ENCODE data around the gene CCDC87.
"Not testable (repeated sequence)": the region's sequence is repeated elsewhere in the genome, so short reads cannot be mapped to it uniquely, and the experiment has no call there.

The CCDC87 gene

DNA sequence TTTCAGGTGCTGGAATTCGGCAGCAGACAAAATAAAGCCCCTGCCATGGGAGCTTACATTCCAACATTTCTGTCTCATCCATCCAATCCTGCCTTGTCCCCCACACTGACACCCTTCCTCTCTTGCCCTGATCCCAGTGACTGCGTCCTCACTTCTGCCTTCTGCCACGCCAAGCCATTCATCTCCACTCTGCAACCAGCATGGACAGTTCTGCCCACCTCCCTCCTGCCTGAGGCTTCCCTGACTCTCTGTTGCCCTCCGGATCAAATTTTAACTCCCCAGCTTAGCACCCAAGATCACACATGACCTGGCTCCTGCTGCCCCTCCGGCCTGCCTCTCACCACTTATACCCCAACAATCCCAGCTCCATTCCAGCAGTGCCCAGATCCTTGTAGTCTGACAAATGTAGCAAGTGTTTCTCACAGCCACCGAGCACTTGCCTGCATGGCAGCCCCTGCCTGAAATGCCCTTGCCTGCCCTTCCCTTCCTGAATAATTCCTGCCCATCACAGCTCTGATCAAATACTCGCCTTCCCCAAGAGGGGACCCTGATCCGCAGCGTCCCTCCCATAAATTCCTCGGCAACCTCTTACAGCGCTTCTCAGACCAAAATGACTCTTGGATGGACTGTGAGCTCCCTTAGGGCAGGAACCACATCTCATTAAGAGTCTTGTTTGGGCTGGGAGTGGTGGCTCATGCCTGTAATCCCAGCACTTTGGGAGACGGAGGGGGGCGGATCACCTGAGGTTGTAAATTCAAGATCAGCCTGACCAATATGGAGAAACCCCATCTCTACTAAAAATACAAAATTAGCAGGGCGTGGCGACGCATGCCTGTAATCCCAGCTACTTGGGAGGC lies 43.9 kb downstream of the CCDC87 start:
- DNase-seq, result no peak

GRCh38 chr11:66548041-66548440 lies 44.8 kb downstream of the CCDC87 start:
- no peak for DNase-seq

- no peak for DNase-seq
These were observed 45.2 kb downstream of the CCDC87 start for GRCh38 chr11:66547662-66548009.

DNA sequence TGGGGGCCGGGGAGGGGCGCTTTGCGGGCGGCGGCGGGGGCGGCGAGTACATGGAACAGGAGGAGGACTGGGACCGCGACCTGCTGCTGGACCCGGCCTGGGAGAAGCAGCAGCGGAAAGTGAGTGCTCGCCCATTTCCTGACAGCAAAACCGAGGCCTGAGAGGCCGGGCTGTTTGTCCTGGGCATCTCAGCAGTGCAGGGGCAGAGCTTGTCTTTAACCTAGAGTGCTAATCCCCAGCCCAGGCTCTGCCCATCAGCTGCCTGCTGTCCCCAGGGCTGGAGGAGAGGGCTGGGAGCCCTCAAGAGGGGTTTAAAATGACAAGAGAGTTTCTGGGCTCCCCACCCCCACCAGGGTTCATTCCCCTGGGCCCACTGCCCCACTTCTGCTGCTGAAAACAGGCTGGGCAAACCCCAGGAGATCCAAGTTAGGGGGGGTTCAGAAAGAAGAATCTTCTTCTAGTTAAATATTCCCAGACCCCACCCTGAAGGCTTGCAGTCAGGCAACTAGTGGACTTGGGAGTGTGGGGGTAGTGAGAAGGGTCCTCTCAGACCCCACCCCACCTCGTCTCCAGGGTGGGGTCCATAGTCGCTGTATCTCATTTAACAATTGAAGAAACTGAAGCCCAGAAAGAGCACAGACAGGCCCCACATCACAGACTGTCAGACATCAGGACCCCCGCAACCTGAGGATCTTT lies 45.7 kb downstream of the CCDC87 start:
- no peak for DNase-seq

GRCh38 chr11:66546368-66546965 lies 46.4 kb downstream of the CCDC87 start, which contains the start of gene ACTN3:
Gene ACTN3 (plus strand): TSS chr11:66546903. CDS start chr11:66546938, 35 bp downstream.
- DNase-seq, result no peak

DNA sequence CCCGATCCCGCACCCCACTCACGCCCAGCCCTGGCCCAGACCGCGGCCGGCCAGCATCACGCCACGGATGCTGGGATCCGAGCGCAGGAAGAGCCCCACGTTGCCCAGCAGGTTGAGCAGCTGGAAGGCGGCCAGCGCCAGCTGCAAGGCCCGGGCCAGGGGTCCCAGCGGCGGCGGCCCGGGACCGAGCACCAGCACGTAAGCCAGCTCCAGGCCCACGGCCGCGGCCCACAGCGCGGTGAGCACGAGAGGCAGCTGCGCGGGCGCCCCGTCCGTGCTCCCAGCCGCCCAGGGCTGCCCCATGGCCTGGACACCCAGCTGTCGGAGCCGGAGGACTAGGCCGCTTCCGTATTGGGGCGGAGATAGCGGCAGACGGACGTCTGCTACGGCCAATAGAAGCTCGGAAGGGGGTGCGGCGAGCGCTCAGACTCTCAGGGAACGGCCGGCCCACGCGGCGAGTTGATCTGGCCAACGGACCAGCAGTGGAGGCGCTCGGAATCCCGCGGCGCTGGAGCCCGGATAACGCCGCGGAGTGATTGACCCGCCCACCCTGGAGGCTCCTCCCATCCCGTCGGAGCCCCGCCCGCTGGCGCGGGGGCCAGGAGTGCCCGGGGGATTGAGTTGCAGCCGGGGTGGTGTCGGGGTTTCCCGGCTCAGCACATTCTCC lies 47.0 kb downstream of the CCDC87 start, which contains the start of gene ZDHHC24:
Gene ZDHHC24 (minus strand): TSS at position 348 of the 667 bp plus-strand sequence. CDS start 45 bp downstream, at position 303.
- peak; percentile 74 for DNase-seq

DNA sequence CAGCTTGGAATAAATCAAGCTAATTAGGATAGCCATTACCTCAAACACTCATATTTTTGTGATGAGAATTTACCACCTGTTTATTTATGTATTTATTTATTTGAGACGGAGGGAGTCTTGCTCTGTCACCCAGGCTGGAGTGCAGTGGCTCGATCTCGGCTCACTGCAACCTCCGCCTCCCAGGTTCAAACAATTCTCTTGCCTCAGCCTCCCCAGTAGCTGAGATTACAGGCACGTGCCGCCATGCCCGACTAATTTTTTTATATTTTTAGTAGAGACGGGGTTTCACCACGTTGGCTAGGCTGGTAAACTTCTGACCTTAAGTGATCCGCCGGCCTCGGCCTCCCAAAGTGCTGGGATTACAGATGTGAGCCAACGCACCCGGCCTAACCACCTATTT lies 47.9 kb downstream of the CCDC87 start:
- not testable (repeated sequence) for DNase-seq

DNA sequence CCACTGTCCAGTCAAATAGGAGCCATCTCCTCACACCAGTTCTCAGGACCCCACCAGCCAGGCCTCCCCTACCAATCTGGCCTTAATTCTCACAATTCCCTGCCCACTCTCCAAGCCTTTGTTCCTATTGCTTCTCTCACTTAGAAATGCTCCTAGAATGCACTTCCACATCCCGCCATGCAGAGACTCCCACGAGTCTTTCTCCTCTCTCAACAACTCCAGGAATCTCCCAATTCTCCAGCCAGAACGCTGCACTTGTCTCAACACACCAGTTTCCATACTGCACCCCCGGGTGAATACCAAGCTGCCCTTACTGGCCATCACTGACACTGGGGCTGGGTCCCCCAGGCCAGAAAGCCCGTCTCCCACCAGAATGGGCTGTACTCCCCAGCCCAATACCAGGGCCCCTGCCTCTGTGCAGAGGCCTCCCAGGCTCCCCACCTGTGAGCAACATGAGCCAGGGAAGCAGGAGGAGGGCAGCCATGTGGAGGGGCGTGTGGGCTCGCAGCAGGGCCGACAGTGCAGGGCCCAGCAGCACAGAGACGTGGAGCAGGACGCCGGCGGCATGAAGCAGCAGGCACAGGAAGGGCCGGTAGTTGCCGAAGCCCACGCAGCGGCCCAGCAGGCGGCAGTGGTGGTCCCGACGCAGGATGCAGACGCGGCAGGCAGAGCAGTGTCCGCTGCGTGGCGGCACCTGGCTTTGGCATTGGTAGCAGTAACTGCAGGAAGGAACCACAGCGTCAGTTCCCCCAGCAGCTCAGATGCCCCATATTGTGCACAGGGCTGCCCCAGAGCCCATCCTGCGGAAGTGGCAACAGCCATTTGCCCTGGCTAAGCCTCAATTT lies 49.4 kb downstream of the CCDC87 start:
- peak; percentile 75 for DNase-seq

- no peak for DNase-seq
These were observed 50.5 kb downstream of the CCDC87 start for GRCh38 chr11:66542362-66542761.

DNA sequence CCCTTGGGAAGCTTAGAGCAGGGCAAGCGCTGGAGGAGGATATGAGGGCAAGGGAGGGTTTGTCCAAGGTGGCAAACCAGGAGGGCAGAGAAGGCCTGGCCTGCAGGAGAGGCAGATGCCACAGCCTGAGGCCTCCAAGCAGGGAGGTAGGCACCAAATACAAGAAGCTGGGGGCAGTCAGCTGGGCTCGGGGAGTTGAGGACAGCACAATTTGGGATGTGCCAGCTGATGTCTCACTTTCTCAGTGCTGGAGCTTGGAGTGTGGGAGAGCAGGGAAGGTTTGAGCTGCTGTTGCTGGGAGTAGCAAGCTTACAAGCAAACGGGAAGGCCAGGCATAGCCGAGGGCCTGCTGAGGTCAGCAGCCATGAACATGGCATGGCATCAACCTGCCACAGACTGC lies 51.0 kb downstream of the CCDC87 start:
- no peak for DNase-seq

DNA sequence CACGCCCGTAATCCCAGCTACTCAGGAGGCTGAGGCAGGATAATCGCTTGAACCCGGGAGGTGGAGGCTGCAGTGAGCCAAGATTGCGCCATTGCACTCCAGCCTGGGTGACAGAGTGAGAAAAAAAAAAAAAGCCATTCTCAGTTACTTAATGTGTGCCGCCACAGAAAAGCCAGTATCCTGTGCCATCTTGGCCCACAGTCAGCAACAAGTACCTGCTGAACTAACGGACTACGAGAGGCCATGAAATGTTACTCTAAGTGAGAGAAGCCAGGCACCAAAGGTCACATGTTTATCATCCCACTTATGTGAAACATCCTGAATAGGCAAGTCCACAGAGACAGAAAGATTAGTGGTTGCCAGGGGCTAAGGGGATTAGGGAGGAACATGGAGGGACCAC lies 52.3 kb downstream of the CCDC87 start:
- DNase-seq, result not testable (repeated sequence)
